ENCODE measurements around the gene PRPF18.

- TF ChIP-seq, protein P1, sequence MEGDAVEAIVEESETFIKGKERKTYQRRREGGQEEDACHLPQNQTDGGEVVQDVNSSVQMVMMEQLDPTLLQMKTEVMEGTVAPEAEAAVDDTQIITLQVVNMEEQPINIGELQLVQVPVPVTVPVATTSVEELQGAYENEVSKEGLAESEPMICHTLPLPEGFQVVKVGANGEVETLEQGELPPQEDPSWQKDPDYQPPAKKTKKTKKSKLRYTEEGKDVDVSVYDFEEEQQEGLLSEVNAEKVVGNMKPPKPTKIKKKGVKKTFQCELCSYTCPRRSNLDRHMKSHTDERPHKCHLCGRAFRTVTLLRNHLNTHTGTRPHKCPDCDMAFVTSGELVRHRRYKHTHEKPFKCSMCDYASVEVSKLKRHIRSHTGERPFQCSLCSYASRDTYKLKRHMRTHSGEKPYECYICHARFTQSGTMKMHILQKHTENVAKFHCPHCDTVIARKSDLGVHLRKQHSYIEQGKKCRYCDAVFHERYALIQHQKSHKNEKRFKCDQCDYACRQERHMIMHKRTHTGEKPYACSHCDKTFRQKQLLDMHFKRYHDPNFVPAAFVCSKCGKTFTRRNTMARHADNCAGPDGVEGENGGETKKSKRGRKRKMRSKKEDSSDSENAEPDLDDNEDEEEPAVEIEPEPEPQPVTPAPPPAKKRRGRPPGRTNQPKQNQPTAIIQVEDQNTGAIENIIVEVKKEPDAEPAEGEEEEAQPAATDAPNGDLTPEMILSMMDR (IDR thresholded peaks at IDR 0.05) = no peak
- TF ChIP-seq USF2 (CRISPR knock-in tag; IDR thresholded peaks at IDR 0.05) = no peak
- TF ChIP-seq HMGA2 (CRISPR knock-in tag; IDR thresholded peaks at IDR 0.05) = no peak
- TF ChIP-seq FOXK1 (CRISPR knock-in tag; IDR thresholded peaks at IDR 0.05) = no peak
- TF ChIP-seq CREB1 (CRISPR knock-in tag; IDR thresholded peaks at IDR 0.05) = no peak
- no peak for TF ChIP-seq ZNF423 (CRISPR knock-in tag; IDR thresholded peaks at IDR 0.05)
- no peak for TF ChIP-seq TEAD1 (CRISPR knock-in tag; IDR thresholded peaks at IDR 0.05)
These were observed 51.1 kb downstream of the PRPF18 start for GRCh38 chr10:13637894-13638293.
